Large intestine (tissue), 3 donors: ENCODE measurements around the gene SH3RF3. TPM values are rescaled to one million over a fixed set of nuclear protein-coding genes. Genes with fewer than 3 reads are reported as not detected.

Source experiments
- DNase-seq, 2 donors: peaks; one replicate each; pipeline versions ENCODE4 v3.0.0 to v3.0.0-alpha.2; 2013
- H3K27ac ChIP-seq: one replicate; pipeline ENCODE4 v1.5.1; 2013; ENCODE audit warnings: low read length
- H3K27me3 ChIP-seq: 2 replicates; pipeline ENCODE4 v1.6.1; 2013; ENCODE audit warnings: low read length; ENCODE audit not compliant: control insufficient read depth, insufficient read depth
- H3K36me3 ChIP-seq: 2 replicates; pipeline ENCODE4 v1.6.1; 2013; ENCODE audit warnings: low read length; ENCODE audit not compliant: control insufficient read depth, insufficient read depth
- H3K4me1 ChIP-seq: one replicate; pipeline ENCODE4 v1.6.1; 2013; ENCODE audit warnings: low read length; ENCODE audit not compliant: control insufficient read depth, insufficient read depth
- H3K4me3 ChIP-seq: one replicate; pipeline ENCODE4 v1.5.1; 2013; ENCODE audit warnings: low read length
- H3K9me3 ChIP-seq: one replicate; pipeline ENCODE4 v1.6.1; 2013; ENCODE audit warnings: mild to moderate bottlenecking, low read depth, low read length, moderate library complexity; ENCODE audit not compliant: control insufficient read depth
- WGBS: methylation state at CpG from one replicate; pipeline ENCODE4 v1.1.5; 2013; ENCODE audit warnings: low lambda C conversion rate; ENCODE audit not compliant: insufficient coverage; 5-methylcytosine and 5-hydroxymethylcytosine counted together
- polyA plus RNA-seq: library from polyadenylated mRNA; unstranded; fragments of 120-200 nt; gene quantifications from one replicate; pipeline ENCODE4 v1.2.1, GENCODE V29; 2013

Gene SH3RF3
- polyA plus RNA-seq, 1 donor: 3.0 TPM

GRCh38 chr2:109269706-109270504, 140.9 kb downstream of the SH3RF3 start:
- Histone ChIP-seq H3K27ac (no peak overlapping the region), H3K4me3 (no peak overlapping the region), H3K27me3 (no peaks in the 10 kb centered on the region), H3K36me3 (no peaks in the 10 kb centered on the region), H3K9me3 (no peaks in the 10 kb centered on the region), H3K4me1 (peaks cover 7% of the 10 kb centered on the region)
- DNase-seq: no peak
- WGBS: 80% methylated on average over 1 of the region's 11 CpGs

DNA sequence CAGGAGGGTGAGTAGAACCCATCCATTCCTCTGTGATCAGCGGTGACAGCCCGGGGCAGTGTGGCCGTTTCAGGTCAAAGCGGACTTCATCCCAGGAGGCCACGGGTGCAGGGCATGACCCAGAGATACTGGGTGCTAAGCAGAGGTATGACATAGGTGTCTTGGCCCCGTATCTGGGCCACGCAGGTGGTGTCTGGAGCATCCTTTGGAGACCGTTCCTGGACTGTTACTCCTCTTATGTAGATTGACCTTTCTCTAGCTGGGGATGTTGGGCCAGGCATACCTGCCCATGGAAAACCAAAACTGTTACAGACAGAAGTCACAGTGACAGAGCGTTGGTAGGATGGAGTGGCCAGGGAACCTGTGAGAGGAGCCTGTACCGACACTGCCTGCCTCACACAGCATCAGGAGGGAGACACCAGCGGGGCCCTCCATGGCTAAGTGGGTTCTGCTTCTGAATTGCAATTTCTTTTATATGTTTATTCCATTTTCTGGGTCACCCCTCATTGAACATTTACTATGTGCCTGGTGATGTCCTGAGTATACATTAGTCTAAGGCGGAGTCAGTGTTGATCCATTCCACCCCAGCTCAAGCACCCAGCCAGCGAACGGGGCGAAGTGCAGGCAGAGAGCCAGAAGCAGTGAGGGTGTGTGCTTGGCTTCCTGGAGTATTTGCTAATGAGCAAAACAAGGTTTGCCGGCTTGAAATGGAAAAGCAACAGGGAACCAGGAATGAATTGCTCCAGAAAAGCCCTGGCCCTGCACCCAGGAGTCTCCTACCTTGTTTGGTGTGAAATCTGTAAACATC, 141.7 kb downstream of the SH3RF3 start:
- no peak overlapping the region for H3K4me3 ChIP-seq
- H3K9me3 ChIP-seq: no peaks in the 10 kb centered on the region
- H3K4me1 ChIP-seq: peaks cover 2% of the 10 kb centered on the region
- peak in 1 of 2 donors; percentile 35 for DNase-seq
- H3K27ac ChIP-seq: peak overlapping the region; percentile 20
- no CpG with 5 or more reads among the region's 16 CpGs for WGBS
- no peaks in the 10 kb centered on the region for H3K27me3 ChIP-seq
- no peaks in the 10 kb centered on the region for H3K36me3 ChIP-seq

DNA sequence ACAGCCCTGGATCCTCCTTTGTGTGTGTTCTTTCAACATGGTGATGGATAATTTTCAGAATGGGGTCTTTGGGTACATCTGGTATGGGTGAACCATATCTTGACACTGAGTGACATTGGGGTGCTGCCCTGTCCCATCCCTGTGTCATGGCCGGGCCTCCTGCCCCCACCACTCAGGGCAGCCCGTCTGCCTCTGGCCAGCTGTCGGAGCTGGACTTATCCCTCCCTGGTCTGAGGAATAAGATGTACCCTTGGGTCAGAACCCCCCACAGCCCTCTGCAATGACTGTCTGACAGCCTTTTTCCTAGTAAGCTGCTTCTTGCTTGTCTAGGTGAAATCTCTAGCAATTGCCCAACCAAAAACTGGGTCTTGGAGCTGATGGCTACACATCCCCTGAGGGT, 142.9 kb downstream of the SH3RF3 start:
- Histone ChIP-seq H3K27me3 (no peaks in the 10 kb centered on the region), H3K9me3 (no peaks in the 10 kb centered on the region), H3K27ac (no peak overlapping the region), H3K4me3 (no peak overlapping the region), H3K4me1 (peaks cover 2% of the 10 kb centered on the region), H3K36me3 (no peaks in the 10 kb centered on the region)
- no peak for DNase-seq
- no CpG with 5 or more reads among the region's 3 CpGs for WGBS

GRCh38 chr2:109272461-109272860, 143.5 kb downstream of the SH3RF3 start:
- Histone ChIP-seq H3K27me3 (no peaks in the 10 kb centered on the region), H3K4me3 (no peak overlapping the region), H3K9me3 (no peaks in the 10 kb centered on the region), H3K4me1 (peaks cover 1% of the 10 kb centered on the region), H3K36me3 (no peaks in the 10 kb centered on the region), H3K27ac (no peak overlapping the region)
- no CpG with 5 or more reads among the region's 15 CpGs for WGBS
- DNase-seq: no peak

GRCh38 chr2:109275120-109276012, 146.4 kb downstream of the SH3RF3 start:
- DNase-seq: no peak
- no peaks in the 10 kb centered on the region for H3K36me3 ChIP-seq
- H3K27ac ChIP-seq: no peak overlapping the region
- peaks cover 6% of the 10 kb centered on the region for H3K27me3 ChIP-seq
- H3K4me3 ChIP-seq: no peak overlapping the region
- no peaks in the 10 kb centered on the region for H3K9me3 ChIP-seq
- H3K4me1 ChIP-seq: no peaks in the 10 kb centered on the region
- no CpG with 5 or more reads among the region's 26 CpGs for WGBS

GRCh38 chr2:109277406-109277805, 148.4 kb downstream of the SH3RF3 start:
- no peaks in the 10 kb centered on the region for H3K36me3 ChIP-seq
- H3K27me3 ChIP-seq: peaks cover 6% of the 10 kb centered on the region
- no peak overlapping the region for H3K27ac ChIP-seq
- H3K4me3 ChIP-seq: no peak overlapping the region
- no peaks in the 10 kb centered on the region for H3K4me1 ChIP-seq
- no CpG with 5 or more reads among the region's 12 CpGs for WGBS
- H3K9me3 ChIP-seq: no peaks in the 10 kb centered on the region
- DNase-seq: no peak

GRCh38 chr2:109279243-109279860, 150.3 kb downstream of the SH3RF3 start:
- Histone ChIP-seq H3K9me3 (no peaks in the 10 kb centered on the region), H3K27me3 (peaks cover 6% of the 10 kb centered on the region), H3K36me3 (no peaks in the 10 kb centered on the region), H3K27ac (no peak overlapping the region), H3K4me1 (no peaks in the 10 kb centered on the region), H3K4me3 (no peak overlapping the region)
- no peak for DNase-seq
- WGBS: 60% methylated on average over 1 of the region's 15 CpGs

- Histone ChIP-seq H3K4me1 (no peaks in the 10 kb centered on the region), H3K4me3 (no peak overlapping the region), H3K36me3 (no peaks in the 10 kb centered on the region), H3K9me3 (no peaks in the 10 kb centered on the region), H3K27ac (no peak overlapping the region), H3K27me3 (peaks cover 6% of the 10 kb centered on the region)
- no CpG with 5 or more reads among the region's 7 CpGs for WGBS
- DNase-seq: no peak
These were observed 151.8 kb downstream of the SH3RF3 start for GRCh38 chr2:109280804-109281203.

DNA sequence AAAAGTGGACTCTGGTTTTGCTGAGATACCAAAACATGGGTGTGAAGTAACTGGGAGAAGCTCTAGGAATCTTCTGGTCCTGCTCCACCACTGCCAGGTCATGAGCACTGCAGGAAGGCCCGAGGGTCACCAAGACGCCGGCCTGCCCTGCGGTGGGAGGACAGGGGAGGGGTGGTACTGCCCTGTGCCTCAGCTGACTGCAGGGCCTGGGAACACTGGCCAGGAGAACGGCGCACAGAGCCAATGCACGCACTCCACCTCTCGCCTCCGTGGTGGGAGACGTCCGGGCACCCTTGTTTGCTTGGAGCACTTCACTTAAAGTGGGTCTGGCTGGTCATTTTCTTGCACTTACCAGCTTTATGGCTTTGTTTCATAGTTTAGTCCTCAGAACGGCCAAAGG, 153.4 kb downstream of the SH3RF3 start:
- DNase-seq: no peak
- no peaks in the 10 kb centered on the region for H3K36me3 ChIP-seq
- no CpG with 5 or more reads among the region's 12 CpGs for WGBS
- H3K4me1 ChIP-seq: no peaks in the 10 kb centered on the region
- no peak overlapping the region for H3K4me3 ChIP-seq
- no peaks in the 10 kb centered on the region for H3K9me3 ChIP-seq
- H3K27me3 ChIP-seq: peaks cover 6% of the 10 kb centered on the region
- H3K27ac ChIP-seq: no peak overlapping the region

DNA sequence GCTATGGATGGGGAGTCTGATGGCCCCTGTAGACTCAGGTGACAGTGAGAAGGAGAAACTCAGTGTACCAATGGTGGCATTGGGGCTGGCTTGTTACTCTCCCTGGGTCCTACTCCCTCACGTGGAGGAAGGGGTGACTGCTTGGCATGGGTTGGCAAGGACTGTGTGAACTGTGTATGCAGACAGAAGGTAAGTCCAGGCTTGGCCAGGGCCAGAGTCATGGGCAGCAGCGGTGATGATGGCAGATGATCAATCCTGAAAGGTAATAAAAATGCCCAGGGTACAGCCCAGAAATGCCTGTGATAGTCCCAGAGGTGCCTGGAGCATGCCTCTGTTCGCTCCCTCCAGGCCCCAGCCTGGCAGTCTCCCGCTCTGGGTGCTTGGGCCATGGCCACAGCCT, 153.9 kb downstream of the SH3RF3 start:
- no CpG with 5 or more reads among the region's 4 CpGs for WGBS
- H3K4me1 ChIP-seq: no peaks in the 10 kb centered on the region
- H3K27ac ChIP-seq: no peak overlapping the region
- H3K9me3 ChIP-seq: no peaks in the 10 kb centered on the region
- peaks cover 6% of the 10 kb centered on the region for H3K27me3 ChIP-seq
- H3K36me3 ChIP-seq: no peaks in the 10 kb centered on the region
- no peak overlapping the region for H3K4me3 ChIP-seq
- DNase-seq: no peak
